ENCODE data around the gene ZNG1A. TPM values are rescaled to one million over a fixed set of nuclear protein-coding genes. Genes with fewer than 3 reads are reported as not detected.
"Not testable (repeated sequence)": the region's sequence is repeated elsewhere in the genome, so short reads cannot be mapped to it uniquely, and the experiment has no call there.

Gene ZNG1A
- total RNA-seq, 2 experiments from 2014 or later, result 33.3 to 39.5 TPM

DNA sequence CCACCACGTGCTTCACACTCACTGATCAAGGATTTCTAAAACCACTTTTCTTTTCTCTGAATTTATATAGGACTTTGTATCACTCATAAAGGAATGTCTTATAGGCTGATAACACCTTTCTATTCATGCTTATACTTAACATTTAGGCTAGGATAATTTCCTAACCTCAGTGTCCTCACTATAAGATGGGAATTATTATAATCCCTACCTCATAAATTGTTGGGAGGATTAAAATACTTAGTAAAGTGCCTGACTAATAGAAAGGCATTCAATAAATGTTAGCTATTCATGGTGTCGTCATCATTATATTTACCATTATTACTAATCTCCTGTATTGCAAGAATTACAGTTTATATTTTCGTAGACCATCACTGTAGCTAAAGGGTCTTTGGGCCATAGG, 102.5 kb downstream of the ZNG1A start:
- peaks cover 19% of the 10 kb centered on the region for H3K27me3 Mint-ChIP-seq
- H3K4me1 Mint-ChIP-seq; H3K36me3 Mint-ChIP-seq (ENCODE audit: low read depth); CTCF ChIA-PET; H3K27ac Mint-ChIP-seq; DNase-seq; H3K4me3 Mint-ChIP-seq; H3K9me3 Mint-ChIP-seq; POLR2A ChIA-PET: not testable (repeated sequence)

DNA sequence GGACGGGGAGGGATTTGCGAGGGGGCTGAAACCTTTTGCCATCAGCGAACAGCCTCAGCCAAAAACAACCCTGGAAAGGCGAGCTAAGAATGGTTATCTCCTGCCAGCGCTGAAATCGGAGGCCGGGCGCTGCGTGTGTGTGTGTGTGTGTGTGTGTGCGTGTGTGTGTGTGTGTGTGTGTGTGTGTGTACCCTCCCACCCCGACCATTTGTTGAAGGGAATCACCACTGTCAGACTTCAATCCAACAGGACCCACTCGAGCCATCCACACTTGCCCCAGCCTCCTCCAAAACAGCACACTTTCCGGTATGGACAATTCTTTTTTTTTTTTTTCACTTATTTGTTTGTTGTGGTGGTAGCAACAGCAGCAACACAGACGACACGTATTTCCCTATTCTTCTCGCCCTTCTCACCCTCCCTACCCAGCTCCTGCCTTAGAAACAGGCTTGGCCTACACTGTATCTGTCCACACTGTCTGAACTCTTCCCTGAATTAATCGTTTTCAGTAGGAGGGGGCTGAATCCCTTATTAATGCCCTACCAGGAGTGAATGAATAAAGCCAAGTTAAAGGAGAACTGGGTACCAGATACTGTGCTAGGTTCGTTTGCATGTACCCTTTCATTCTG, 104.8 kb downstream of the ZNG1A start:
- DNase-seq; POLR2A ChIA-PET; H3K4me1 Mint-ChIP-seq; CTCF ChIA-PET; H3K36me3 Mint-ChIP-seq (ENCODE audit: low read depth); H3K9me3 Mint-ChIP-seq; H3K27ac Mint-ChIP-seq: not testable (repeated sequence)
- Mint-ChIP-seq H3K4me3 (peak overlapping the region; percentile 34), H3K27me3 (peaks cover 16% of the 10 kb centered on the region)

DNA sequence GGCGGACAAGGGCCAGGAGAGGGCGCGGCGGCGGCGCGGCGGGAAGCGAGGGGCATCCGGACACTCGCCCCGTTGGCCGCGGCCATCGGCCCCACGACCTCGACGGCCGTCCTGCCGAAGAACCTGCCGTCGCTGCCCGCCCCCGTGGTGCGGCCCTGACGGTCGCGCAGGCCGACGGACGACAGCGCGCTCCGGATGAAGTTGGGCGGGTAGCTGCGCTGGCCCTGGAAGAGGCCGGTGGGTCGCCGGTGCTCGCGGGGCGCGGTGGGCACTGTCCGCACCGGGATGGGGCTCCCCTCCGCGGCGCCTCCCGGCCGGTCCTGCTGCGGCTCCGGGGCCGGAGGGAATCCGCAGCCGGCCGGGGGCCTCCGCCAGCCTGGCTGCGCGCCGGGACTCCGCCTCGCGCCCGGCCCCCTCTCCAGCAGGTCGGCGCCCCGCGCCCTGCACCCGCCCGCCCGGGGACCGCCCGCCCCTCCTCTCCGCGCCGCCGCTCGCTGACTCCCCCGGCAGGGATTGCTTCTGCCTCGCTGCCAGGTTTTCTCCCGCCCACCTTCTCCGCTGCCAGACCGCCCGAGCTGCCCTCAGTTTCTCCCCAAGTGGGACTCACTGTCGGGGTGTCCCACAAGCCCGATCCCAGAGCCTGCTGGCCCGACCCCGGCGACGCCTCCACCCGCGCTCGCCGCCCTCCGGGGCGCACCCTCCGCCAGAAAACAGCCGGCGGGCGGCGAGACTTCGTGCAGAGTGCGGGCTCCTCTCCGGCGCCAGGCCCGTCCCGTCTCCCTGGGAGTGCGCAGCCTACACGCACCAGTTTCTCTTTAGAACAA, 105.6 kb downstream of the ZNG1A start:
- H3K27ac Mint-ChIP-seq; H3K9me3 Mint-ChIP-seq; CTCF ChIA-PET; POLR2A ChIA-PET; H3K36me3 Mint-ChIP-seq (ENCODE audit: low read depth); DNase-seq; H3K4me1 Mint-ChIP-seq: not testable (repeated sequence)
- Mint-ChIP-seq H3K4me3 (peak overlapping the region; percentile 34), H3K27me3 (peaks cover 16% of the 10 kb centered on the region)

Other genes with a start within 250 kb of the ZNG1A start
- 10 to 100 TPM; 10.3 to 13.7 TPM for gene WASHC1, start 149.6 kb downstream of the ZNG1A start, total RNA-seq
- under 1 TPM; 0.71 to 0.92 TPM for gene FOXD4, start 60.6 kb downstream of the ZNG1A start, total RNA-seq
- gene DOCK8, start 35.8 kb upstream of the ZNG1A start, total RNA-seq, result 100 to 1,000 TPM; 270 to 283 TPM